Neutrophil (primary cell): Measurements from ENCODE around the gene MTMR6.
"Not testable (repeated sequence)": the region's sequence is repeated elsewhere in the genome, so short reads cannot be mapped to it uniquely, and the experiment has no call there.

ENCODE experiments used
- H3K27ac ChIP-seq: fragments of 200-600 bp; sonication (generic); 2 replicates; pipeline ENCODE4 v1.5.1; 2016; ENCODE audit warnings: mild to moderate bottlenecking, moderate library complexity
- H3K27me3 ChIP-seq: fragments of 200-600 bp; sonication (generic); 2 replicates; pipeline ENCODE4 v1.6.0; 2016; ENCODE audit warnings: mild to moderate bottlenecking
- H3K36me3 ChIP-seq: fragments of 200-600 bp; sonication (generic); 2 replicates; pipeline ENCODE4 v1.5.1; 2017
- H3K4me1 ChIP-seq, 2 experiments: fragments of 200-600 bp in 1 of 2; sonication (generic) in 1 of 2; 1 replicate in 1 of 2; 2 replicates in 1 of 2; pipeline versions ENCODE4 v1.5.1 to v1.6.1; 2013 to 2016; ENCODE audit warnings: low read depth in 1 of 2, low read length in 1 of 2, mild to moderate bottlenecking in 1 of 2, moderate library complexity in 1 of 2; ENCODE audit not compliant: control insufficient read depth in 1 of 2, insufficient read depth in 1 of 2
- H3K4me3 ChIP-seq, 2 experiments: fragments of 200-600 bp in 1 of 2; sonication (generic) in 1 of 2; 1 replicate in 1 of 2; 2 replicates in 1 of 2; pipeline ENCODE4 v1.5.1; 2013 to 2016; ENCODE audit warnings: low read depth in 1 of 2, low read length in 1 of 2, mild to moderate bottlenecking in 1 of 2, moderate library complexity in 1 of 2
- H3K9me3 ChIP-seq: fragments of 200-600 bp; sonication (generic); 2 replicates; pipeline ENCODE4 v1.5.1; 2016
- TF ChIP-seq, protein P1 (sequence below): fragments of 200-600 bp; sonication (generic); IDR thresholded peaks from 2 replicates; pipeline ENCODE4 v1.5.1; 2016; ENCODE audit warnings: antibody characterized with exemption

MTMR6 gene

DNA sequence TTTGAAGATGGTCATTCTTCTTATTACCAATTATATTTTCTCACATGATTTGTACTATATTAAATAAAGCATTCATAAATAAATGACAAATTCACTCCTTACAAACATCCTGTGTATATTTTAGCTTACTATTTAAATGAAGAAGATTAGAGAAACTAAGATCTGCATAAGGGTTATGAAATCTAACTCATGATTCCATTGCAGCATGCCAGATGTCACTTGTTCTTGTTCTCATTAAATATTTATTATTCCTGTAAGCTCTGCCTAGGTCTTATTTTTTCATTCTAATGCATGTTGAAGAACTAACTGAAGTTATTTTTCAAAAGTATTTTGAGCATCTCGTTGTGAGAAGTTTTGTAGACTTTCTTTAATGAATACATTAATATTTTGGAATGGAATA lies 32.5 kb upstream of the MTMR6 start:
- Histone ChIP-seq H3K27me3 (no peaks in the 10 kb centered on the region), H3K4me1 (no peaks in the 10 kb centered on the region), H3K36me3 (peaks cover 96% of the 10 kb centered on the region), H3K4me3 (no peak overlapping the region), H3K9me3 (no peaks in the 10 kb centered on the region), H3K27ac (no peak overlapping the region)
- TF ChIP-seq, protein P1, sequence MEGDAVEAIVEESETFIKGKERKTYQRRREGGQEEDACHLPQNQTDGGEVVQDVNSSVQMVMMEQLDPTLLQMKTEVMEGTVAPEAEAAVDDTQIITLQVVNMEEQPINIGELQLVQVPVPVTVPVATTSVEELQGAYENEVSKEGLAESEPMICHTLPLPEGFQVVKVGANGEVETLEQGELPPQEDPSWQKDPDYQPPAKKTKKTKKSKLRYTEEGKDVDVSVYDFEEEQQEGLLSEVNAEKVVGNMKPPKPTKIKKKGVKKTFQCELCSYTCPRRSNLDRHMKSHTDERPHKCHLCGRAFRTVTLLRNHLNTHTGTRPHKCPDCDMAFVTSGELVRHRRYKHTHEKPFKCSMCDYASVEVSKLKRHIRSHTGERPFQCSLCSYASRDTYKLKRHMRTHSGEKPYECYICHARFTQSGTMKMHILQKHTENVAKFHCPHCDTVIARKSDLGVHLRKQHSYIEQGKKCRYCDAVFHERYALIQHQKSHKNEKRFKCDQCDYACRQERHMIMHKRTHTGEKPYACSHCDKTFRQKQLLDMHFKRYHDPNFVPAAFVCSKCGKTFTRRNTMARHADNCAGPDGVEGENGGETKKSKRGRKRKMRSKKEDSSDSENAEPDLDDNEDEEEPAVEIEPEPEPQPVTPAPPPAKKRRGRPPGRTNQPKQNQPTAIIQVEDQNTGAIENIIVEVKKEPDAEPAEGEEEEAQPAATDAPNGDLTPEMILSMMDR = no peak

DNA sequence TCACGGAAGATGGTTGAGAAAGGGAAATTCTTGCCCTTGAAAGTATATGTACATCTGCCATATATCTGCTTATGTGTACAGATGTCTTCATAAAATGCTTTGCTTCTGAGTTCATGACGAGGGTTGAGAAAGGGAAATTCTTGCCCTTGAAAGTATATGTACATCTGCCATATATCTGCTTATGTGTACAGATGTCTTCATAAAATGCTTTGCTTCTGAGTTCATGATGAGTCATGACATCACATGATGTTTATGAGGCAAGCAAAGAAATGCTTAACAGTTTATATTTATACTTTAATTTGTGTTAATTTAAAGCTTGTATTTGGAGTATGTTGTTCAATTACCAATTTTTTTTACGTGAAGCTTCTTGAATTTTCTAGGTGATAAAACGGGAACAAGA lies 31.7 kb upstream of the MTMR6 start:
- H3K27me3 ChIP-seq, H3K9me3 ChIP-seq, H3K27ac ChIP-seq, H3K4me1 ChIP-seq, H3K4me3 ChIP-seq: not testable (repeated sequence)
- H3K36me3 ChIP-seq = peaks cover 96% of the 10 kb centered on the region

DNA sequence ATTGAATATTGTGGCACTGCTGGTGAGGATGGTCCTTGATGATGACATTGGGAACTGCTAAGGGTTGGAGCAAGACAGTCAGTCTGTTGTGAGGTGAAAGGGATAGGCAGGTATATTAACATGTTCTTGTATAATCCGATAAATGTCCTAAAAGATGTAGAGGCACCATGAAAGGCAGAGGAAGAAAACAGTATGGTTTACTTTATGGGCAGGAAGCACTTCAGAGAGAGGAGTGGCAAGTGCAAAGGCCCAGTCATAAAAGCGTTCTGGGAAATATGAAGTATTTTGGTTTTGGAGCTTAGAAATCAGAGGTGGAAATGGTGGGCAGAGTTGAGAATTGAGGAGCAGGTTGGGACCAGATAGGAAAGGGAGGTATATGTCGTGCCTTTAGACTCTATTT lies 23.6 kb upstream of the MTMR6 start:
- Histone ChIP-seq H3K4me1 (peaks cover 54 to 63% of the 10 kb centered on the region in 2 experiments), H3K27me3 (no peaks in the 10 kb centered on the region), H3K36me3 (peaks cover 51% of the 10 kb centered on the region), H3K4me3 (no peak overlapping the region), H3K9me3 (no peaks in the 10 kb centered on the region), H3K27ac (peak overlapping the region; percentile 90)
- TF ChIP-seq, protein P1 = no peak

DNA sequence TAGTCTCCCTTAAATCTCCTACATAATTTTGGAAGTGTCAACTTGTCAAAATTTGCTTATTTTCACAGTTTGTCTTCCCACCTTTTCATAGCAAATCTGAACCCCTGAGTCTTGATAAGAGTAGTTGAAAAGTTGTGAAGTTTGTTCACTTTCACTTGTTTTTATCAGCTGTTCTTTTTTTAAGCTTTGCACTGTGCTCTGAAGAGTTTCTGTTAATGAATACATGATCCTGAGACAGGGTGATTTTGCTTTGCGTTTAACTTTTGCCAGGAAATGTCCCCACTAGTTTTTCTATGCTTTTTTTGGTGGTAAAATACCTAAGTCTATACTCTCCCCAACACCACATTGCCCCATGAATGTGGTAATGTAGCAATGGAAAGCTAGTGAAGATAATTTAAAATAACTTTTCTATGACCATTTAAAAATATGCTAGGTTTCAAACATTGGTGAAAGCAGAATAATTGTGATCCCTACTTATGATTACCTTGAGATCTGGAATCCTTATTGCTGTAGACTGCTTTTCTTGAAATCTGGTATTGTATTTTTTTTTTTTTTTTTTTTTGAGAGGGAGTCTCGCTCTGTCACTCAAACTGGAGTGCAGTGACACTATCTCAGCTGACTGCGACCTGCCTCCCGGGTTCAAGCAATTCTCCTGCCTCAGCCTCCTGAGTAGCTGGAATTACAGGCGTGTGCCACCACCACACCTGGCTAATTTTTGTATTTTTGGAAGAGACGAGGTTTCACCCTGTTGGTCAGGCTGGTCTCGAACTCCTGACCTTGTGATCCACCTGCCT lies 19.6 kb upstream of the MTMR6 start:
- peaks cover 86 to 95% of the 10 kb centered on the region in 2 experiments for H3K4me1 ChIP-seq
- peaks cover 20% of the 10 kb centered on the region for H3K36me3 ChIP-seq
- no peaks in the 10 kb centered on the region for H3K27me3 ChIP-seq
- no peaks in the 10 kb centered on the region for H3K9me3 ChIP-seq
- peak overlapping the region; percentile 62 for H3K27ac ChIP-seq
- TF ChIP-seq, protein P1 = no peak
- peak overlapping the region in 1 of 2 experiments; percentile 2 for H3K4me3 ChIP-seq

DNA sequence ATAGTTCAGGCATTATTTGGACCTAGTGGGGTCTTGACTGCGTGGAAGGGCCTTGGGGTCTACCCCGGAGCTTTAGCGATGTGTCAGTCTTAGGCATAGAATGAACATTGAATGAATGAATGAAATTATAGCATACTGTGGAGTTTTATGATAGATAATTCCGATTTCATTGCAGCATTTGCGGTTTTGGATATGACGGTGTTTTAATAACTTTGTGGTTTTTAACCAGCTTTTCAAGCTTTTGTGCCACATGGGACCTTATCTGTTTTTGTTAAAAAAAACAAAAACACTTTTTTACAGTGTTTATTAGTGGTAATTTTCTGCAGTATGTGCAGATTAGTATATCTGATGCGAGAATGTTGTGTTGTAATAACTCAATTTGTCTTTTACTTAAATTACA lies 14.8 kb upstream of the MTMR6 start:
- peaks cover 62 to 63% of the 10 kb centered on the region in 2 experiments for H3K4me1 ChIP-seq
- H3K36me3 ChIP-seq = peaks cover 6% of the 10 kb centered on the region
- H3K27ac ChIP-seq = peak overlapping the region; percentile 94
- peak overlapping the region; percentile 83 to 88 for H3K4me3 ChIP-seq
- H3K9me3 ChIP-seq = no peaks in the 10 kb centered on the region
- H3K27me3 ChIP-seq = peaks cover 21% of the 10 kb centered on the region
- TF ChIP-seq, protein P1 = no peak

DNA sequence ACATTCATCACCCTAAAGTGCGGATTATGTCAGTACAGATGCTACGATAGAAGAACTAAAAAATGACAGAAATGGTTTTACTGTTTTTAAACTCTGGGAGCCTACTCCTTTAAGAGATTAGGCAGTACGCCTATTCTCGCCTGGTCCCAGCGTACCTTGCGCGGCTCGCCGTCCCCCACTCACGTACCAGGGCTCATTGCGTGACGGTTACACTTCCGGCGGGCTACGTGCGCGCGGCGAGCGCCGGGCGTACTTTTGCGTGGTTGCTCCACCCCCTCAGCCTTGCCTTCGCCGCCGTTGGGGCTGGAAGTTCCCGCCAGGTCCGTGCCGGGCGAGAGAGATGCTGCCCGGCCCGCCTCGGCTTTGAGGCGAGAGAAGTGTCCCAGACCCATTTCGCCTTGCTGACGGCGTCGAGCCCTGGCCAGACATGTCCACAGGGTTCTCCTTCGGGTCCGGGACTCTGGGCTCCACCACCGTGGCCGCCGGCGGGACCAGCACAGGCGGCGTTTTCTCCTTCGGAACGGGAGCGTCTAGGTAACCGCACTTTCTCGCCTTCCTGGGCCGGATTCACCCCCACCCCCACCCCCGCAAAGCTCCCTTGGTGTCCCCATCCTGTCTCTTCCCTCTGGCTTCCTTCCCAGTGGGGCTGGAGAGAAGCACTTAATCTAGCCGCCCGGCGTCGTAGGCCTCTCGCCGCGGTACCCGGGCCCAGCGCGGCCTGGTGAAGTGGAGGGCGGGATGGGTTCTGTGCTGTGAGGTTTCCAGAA lies 14.2 kb upstream of the MTMR6 start, which contains the start of gene NUP58:
Gene NUP58, plus strand, starts transcription at position 279 of the 767 bp plus-strand sequence. Its CDS starts 149 bp downstream, at position 428.
- Histone ChIP-seq H3K4me3 (peak within 1 kb of the TSS; percentile 83 to 88), H3K4me1 (peaks cover 56 to 58% of the 10 kb centered on the region in 2 experiments), H3K9me3 (no peaks in the 10 kb centered on the region), H3K27ac (peak within 1 kb of the TSS; percentile 94), H3K27me3 (peaks cover 27% of the 10 kb centered on the region), H3K36me3 (peaks cover 6% of the 10 kb centered on the region)
- TF ChIP-seq, protein P1 = no peak
